GM18498 (cell line): Measurements from ENCODE around the gene ARMC7.

Experiments used
- ATAC-seq: cut with Tn5 transposase; IDR thresholded peaks from one replicate; pipeline ENCODE4 v1.9.1; 2021; ENCODE audit warnings: mild to moderate bottlenecking, moderate library complexity; ENCODE audit not compliant: unreplicated experiment

The ARMC7 gene

GRCh38 chr17:75077496-75078283, 32.1 kb upstream of the ARMC7 start:
- peak; percentile 52 for ATAC-seq

GRCh38 chr17:75078284-75079022, 31.3 kb upstream of the ARMC7 start:
- peak; percentile 45 for ATAC-seq

- no peak for ATAC-seq
These were observed 30.8 kb upstream of the ARMC7 start for GRCh38 chr17:75079023-75079373.

GRCh38 chr17:75081611-75082540, 27.9 kb upstream of the ARMC7 start:
- no peak for ATAC-seq

GRCh38 chr17:75082683-75083082, 27.1 kb upstream of the ARMC7 start:
- no peak for ATAC-seq

- ATAC-seq, result no peak
These were observed 25.6 kb upstream of the ARMC7 start for GRCh38 chr17:75084039-75084660.

- ATAC-seq, result no peak
These were observed 23.1 kb upstream of the ARMC7 start for GRCh38 chr17:75086496-75087181.

- ATAC-seq, result no peak
These were observed 22.6 kb upstream of the ARMC7 start for GRCh38 chr17:75087182-75087557.

- ATAC-seq, result peak; percentile 64
These were observed 22.0 kb upstream of the ARMC7 start, which contains the start of gene SLC16A5 for GRCh38 chr17:75087558-75088453. Gene SLC16A5, plus strand, starts transcription at chr17:75087954. Its CDS starts 5,683 bp downstream, at chr17:75093637.

- ATAC-seq, result no peak
These were observed 21.0 kb upstream of the ARMC7 start for GRCh38 chr17:75088465-75089417.

GRCh38 chr17:75090871-75091854, 18.6 kb upstream of the ARMC7 start:
- no peak for ATAC-seq

GRCh38 chr17:75091855-75092327, 17.9 kb upstream of the ARMC7 start:
- no peak for ATAC-seq

GRCh38 chr17:75093548-75094158, 16.1 kb upstream of the ARMC7 start:
- ATAC-seq, result no peak

- no peak for ATAC-seq
These were observed 14.8 kb upstream of the ARMC7 start for GRCh38 chr17:75094871-75095399.

GRCh38 chr17:75096082-75096625, 13.6 kb upstream of the ARMC7 start:
- no peak for ATAC-seq

GRCh38 chr17:75097865-75098264, 11.9 kb upstream of the ARMC7 start:
- no peak for ATAC-seq
